ENCODE results near the gene CACNB1. TPM values are rescaled to one million over a fixed set of nuclear protein-coding genes. Genes with fewer than 3 reads are reported as not detected.

The CACNB1 gene
- total RNA-seq, 1 experiment from 2014 or later: 4.3 TPM

DNA sequence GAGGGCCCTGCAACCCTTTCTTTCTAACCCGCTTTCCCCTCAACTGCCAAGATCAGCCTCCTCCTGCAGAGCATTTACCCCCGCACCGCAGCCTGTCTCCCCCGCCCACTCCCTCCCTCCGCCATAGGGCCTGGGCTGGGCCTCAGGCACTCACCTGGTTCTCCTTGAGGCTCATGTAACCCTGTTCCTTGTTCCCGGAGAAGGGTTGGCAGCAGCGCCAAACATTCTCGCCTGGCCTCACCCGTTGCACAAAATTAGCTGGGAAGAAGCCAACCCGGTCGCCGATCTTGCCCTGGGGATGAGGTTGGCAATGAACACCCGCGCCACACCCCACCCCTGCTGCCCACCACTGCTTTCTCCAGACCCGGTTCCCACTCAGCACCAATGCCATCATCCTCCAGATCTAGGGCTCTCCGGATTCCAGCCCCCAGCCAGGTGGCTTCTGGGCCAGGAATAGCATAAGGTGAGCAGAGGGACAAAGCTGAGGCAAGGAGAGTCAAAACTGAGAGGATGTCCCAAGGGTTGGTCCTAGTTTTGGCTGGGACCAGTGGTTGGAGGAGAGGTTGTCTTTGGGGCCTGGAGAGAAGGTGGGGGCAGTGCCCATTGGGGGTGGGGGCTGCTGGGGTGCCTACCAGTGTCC is 15.5 kb upstream of the CACNB1 start:
- no peaks in the 10 kb centered on the region for H3K9me3 ChIP-seq (ENCODE audit: low read length)
- H3K27me3 ChIP-seq (ENCODE audit: low read length): no peaks in the 10 kb centered on the region
- H3K9ac ChIP-seq (ENCODE audit: low read length): no peak overlapping the region
- POLR2A ChIA-PET (ENCODE audit: unreplicated experiment): interaction anchor here (0.7 kb wide), 1 partner anchor 784 kb away, joined by 4 read pairs; no protein-coding TSS in a partner anchor
- no peak overlapping the region for H3K4me3 ChIP-seq (ENCODE audit: low read length)
- no peaks in the 10 kb centered on the region for H3K36me3 ChIP-seq (ENCODE audit: low read depth, low read length)
- no peaks in the 10 kb centered on the region for H4K20me1 ChIP-seq (ENCODE audit: low read length)
- BruUV-seq (replicated peaks): no TSS peak
- H3K4me2 ChIP-seq (ENCODE audit: low read length): no peak overlapping the region
- CTCF ChIA-PET: no interaction called here
- H3F3A ChIP-seq (ENCODE audit: low read length, unreplicated experiment): no peaks in the 10 kb centered on the region
- TF ChIP-seq CTCF (conservative IDR thresholded peaks at IDR 0.05; ENCODE audit: low read depth, low read length): no peak
- DNase-seq (no peak), ATAC-seq (no peak)
- no peak overlapping the region for H3K27ac ChIP-seq (ENCODE audit: low read length)
- no peaks in the 10 kb centered on the region for H3K79me2 ChIP-seq (ENCODE audit: low read length)
- H3K4me1 ChIP-seq (ENCODE audit: insufficient read depth, low read length): no peaks in the 10 kb centered on the region
- no peak overlapping the region for H2AFZ ChIP-seq (ENCODE audit: low read length)
- intact Hi-C loops (cut with micrococcal nuclease): no loop called here
- no peaks in the 10 kb centered on the region for H3K9me2 ChIP-seq (replicated peaks; ENCODE audit: low read length)

DNA sequence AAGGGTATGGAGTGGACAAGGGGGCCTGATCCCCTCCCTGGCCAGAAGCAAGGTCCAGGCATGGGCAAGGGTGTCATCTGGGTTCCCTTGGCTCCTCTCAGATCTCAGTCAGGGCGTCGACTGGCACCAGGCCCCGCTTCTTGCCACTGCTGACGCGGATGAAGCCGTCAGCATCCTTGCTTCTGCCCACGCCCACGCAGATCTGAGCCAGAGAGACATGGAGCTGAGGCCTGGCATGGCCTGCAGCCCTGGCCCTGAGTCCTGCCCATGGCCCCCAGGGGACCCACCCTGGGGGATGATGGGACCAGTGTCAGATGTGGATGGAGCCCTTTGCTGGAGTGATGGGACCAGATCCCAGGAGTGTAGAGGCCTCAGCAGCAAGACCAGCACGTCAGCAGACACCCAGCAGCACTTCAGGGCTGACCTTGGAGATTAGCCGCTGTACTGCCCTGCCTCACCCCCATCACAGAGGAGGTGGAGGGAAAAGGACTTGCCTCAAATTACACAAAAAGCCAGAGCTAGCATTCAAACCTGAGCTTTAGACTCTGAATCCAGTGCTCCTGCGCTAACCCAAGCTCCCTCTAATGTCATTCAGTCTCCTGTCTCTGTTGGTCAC is 14.8 kb upstream of the CACNB1 start:
- DNase-seq: no peak
- no peak overlapping the region for H3K4me2 ChIP-seq (ENCODE audit: low read length)

More for the DNA sequence above, 14.8 kb upstream of the CACNB1 start:
- no peak overlapping the region for H3K27ac ChIP-seq (ENCODE audit: low read length)
- H2AFZ ChIP-seq (ENCODE audit: low read length): no peak overlapping the region
- no peaks in the 10 kb centered on the region for H3K9me3 ChIP-seq (ENCODE audit: low read length)
- no peak overlapping the region for H3K4me3 ChIP-seq (ENCODE audit: low read length)
- no peaks in the 10 kb centered on the region for H3K4me1 ChIP-seq (ENCODE audit: insufficient read depth, low read length)
- intact Hi-C loops (cut with micrococcal nuclease): no loop called here
- H3K79me2 ChIP-seq (ENCODE audit: low read length): no peaks in the 10 kb centered on the region
- no peaks in the 10 kb centered on the region for H3K27me3 ChIP-seq (ENCODE audit: low read length)
- H4K20me1 ChIP-seq (ENCODE audit: low read length): no peaks in the 10 kb centered on the region
- TF ChIP-seq CTCF (conservative IDR thresholded peaks at IDR 0.05; ENCODE audit: low read depth, low read length) (no peak), EZH2 (IDR thresholded peaks at IDR 0.05; ENCODE audit: low read length, unreplicated experiment) (no peak), EZH2phosphoT487 (IDR thresholded peaks at IDR 0.05; ENCODE audit: borderline replicate concordance, low read length) (no peak)
- H3K9me2 ChIP-seq (replicated peaks; ENCODE audit: low read length): no peaks in the 10 kb centered on the region
- no peaks in the 10 kb centered on the region for H3K36me3 ChIP-seq (ENCODE audit: low read depth, low read length)
- no peak overlapping the region for H3K9ac ChIP-seq (ENCODE audit: low read length)
- ChIA-PET CTCF (no interaction called here), POLR2A (ENCODE audit: unreplicated experiment) (interaction anchor here (0.7 kb wide), 1 partner anchor 783 kb away, joined by 4 read pairs; no protein-coding TSS in a partner anchor)
- BruUV-seq (replicated peaks): no TSS peak
- no peak for ATAC-seq
- no peaks in the 10 kb centered on the region for H3F3A ChIP-seq (ENCODE audit: low read length, unreplicated experiment)

Data from PC-3 (cell line).